Inflammatory macrophage treated with lipopolysaccharide for 1 hour (primary cell): Measurements from ENCODE around the gene IZUMO4.

Source experiments
- DNase-seq, 2 donors: peaks; one replicate each; pipeline ENCODE4 v3.0.0-alpha.2; 2020 to 2022

Gene IZUMO4

GRCh38 chr19:2059422-2060201 lies 37.1 kb upstream of the IZUMO4 start:
- no peak for DNase-seq

- DNase-seq = peak; percentile 47 to 87
These were observed 35.7 kb upstream of the IZUMO4 start for GRCh38 chr19:2060884-2061494.

- peak; percentile 97 to 99 for DNase-seq
These were observed 35.0 kb upstream of the IZUMO4 start for GRCh38 chr19:2061495-2062388.

- DNase-seq = no peak
These were observed 34.4 kb upstream of the IZUMO4 start for GRCh38 chr19:2062389-2062729.

- no peak for DNase-seq
These were observed 33.9 kb upstream of the IZUMO4 start for GRCh38 chr19:2062770-2063169.

GRCh38 chr19:2063824-2064223 lies 32.9 kb upstream of the IZUMO4 start:
- no peak for DNase-seq

GRCh38 chr19:2064395-2064787 lies 32.3 kb upstream of the IZUMO4 start:
- DNase-seq = no peak

- DNase-seq = no peak
These were observed 31.8 kb upstream of the IZUMO4 start for GRCh38 chr19:2064788-2065524.

GRCh38 chr19:2070436-2070827 lies 26.3 kb upstream of the IZUMO4 start:
- DNase-seq = no peak

GRCh38 chr19:2070986-2071673 lies 25.6 kb upstream of the IZUMO4 start:
- DNase-seq = no peak

- DNase-seq = no peak
These were observed 23.8 kb upstream of the IZUMO4 start for GRCh38 chr19:2072757-2073551.

GRCh38 chr19:2076526-2076944 lies 20.2 kb upstream of the IZUMO4 start:
- DNase-seq = no peak

- DNase-seq = no peak
These were observed 19.3 kb upstream of the IZUMO4 start for GRCh38 chr19:2077398-2077797.

- DNase-seq = no peak
These were observed 18.7 kb upstream of the IZUMO4 start for GRCh38 chr19:2077833-2078619.

- no peak for DNase-seq
These were observed 17.4 kb upstream of the IZUMO4 start for GRCh38 chr19:2079076-2079864.

GRCh38 chr19:2079865-2080301 lies 16.8 kb upstream of the IZUMO4 start:
- no peak for DNase-seq

GRCh38 chr19:2080336-2080988 lies 16.3 kb upstream of the IZUMO4 start:
- peak in 1 of 2 donors; percentile 42 for DNase-seq

- peak; percentile 80 to 83 for DNase-seq
These were observed 14.6 kb upstream of the IZUMO4 start for GRCh38 chr19:2081873-2082810.
